Aorta (tissue), 5 donors: Measurements from ENCODE around the gene LMX1A. TPM values are rescaled to one million over a fixed set of nuclear protein-coding genes. Genes with fewer than 3 reads are reported as not detected.

Experiments used
- ATAC-seq: fragments of 200-7000 bp; cut with Tn5 transposase; one replicate; pipeline ENCODE4 v1.9.1; 2022; ENCODE audit warnings: moderate library complexity; ENCODE audit not compliant: low FRiP score
- DNase-seq, 2 donors: peaks; one replicate each; pipeline ENCODE4 v3.0.0-alpha.2; 2020
- H3K27ac ChIP-seq, 2 donors: one replicate each; pipeline ENCODE4 v1.5.1; 2013; ENCODE audit warnings: low read length in 2 of 2, mild to moderate bottlenecking in 2 of 2, moderate library complexity in 2 of 2, control low read depth in 1 of 2, inconsistent platforms in 1 of 2, low read depth in 1 of 2
- H3K27me3 ChIP-seq, 2 donors: one replicate each; pipeline ENCODE4 v1.6.1; 2013; ENCODE audit warnings: control low read depth in 1 of 2, low read length in 1 of 2, mild to moderate bottlenecking in 1 of 2, moderate library complexity in 1 of 2; ENCODE audit not compliant: insufficient read depth in 2 of 2, control insufficient read depth in 1 of 2
- H3K36me3 ChIP-seq, 2 donors: one replicate each; pipeline ENCODE4 v1.6.1; 2013; ENCODE audit warnings: control low read depth in 1 of 2, low read length in 1 of 2, mild to moderate bottlenecking in 1 of 2; ENCODE audit not compliant: insufficient read depth in 2 of 2, control insufficient read depth in 1 of 2
- H3K4me1 ChIP-seq, 2 donors: one replicate each; pipeline ENCODE4 v1.6.1; 2013; ENCODE audit warnings: low read length in 2 of 2, control low read depth in 1 of 2, mild to moderate bottlenecking in 1 of 2, moderate library complexity in 1 of 2; ENCODE audit not compliant: insufficient read depth in 2 of 2, control insufficient read depth in 1 of 2
- H3K4me3 ChIP-seq, 2 donors: one replicate each; pipeline ENCODE4 v1.5.1; 2013; ENCODE audit warnings: low read length in 2 of 2, control low read depth in 1 of 2, mild to moderate bottlenecking in 1 of 2
- H3K9me3 ChIP-seq: one replicate; pipeline ENCODE4 v1.6.1; 2013; ENCODE audit warnings: mild to moderate bottlenecking, low read length; ENCODE audit not compliant: control insufficient read depth
- WGBS, 2 donors: extraction: QIAGEN DNeasy Blood & Tissue Kit; methylation state at CpG; one replicate each; pipeline ENCODE4 v1.1.7; 2013; 5-methylcytosine and 5-hydroxymethylcytosine counted together
- intact Hi-C, 2 donors: fragments of 100-400 bp; cut with DNase I; formaldehyde crosslinking; loops; one replicate each; pipeline versions ENCODE4 v1.14.2 to v1.15.0; 2022
- polyA plus RNA-seq, 2 donors: library from polyadenylated mRNA; stranded (reverse); fragments of 200-250 nt; gene quantifications; one replicate each; pipeline ENCODE4 v1.2.3, GENCODE V29; 2013
- total RNA-seq, 2 donors: library from RNA; stranded (reverse); fragmentation: NEBNext Ultra II Directional; extraction: Animal tissue kit (Norgen Biotek cat#: 25700); gene quantifications; one replicate each; pipeline ENCODE4 v1.2.1, GENCODE V29; 2021
- donor health status: healthy with polysubstance abuse.
- donor health status: Bipolar disorder and iron deficiency.
- donor health status: DM: no; HTN: no; CAD: no.
- donor health status: DM: no; HTN: no; CAD: no.
- donor health status: DM: yes; HTN: yes; CAD: no.

The LMX1A gene
- total and polyA plus RNA-seq, 4 donors: 0.25 to 0.84 TPM; not detected in 2

GRCh38 chr1:165387961-165388360 lies 31.4 kb upstream of the LMX1A start:
- Histone ChIP-seq H3K36me3 (no peaks in the 10 kb centered on the region), H3K27ac (no peak overlapping the region), H3K27me3 (no peaks in the 10 kb centered on the region), H3K9me3 (no peaks in the 10 kb centered on the region), H3K4me3 (no peak overlapping the region), H3K4me1 (no peaks in the 10 kb centered on the region)
- ATAC-seq (no peak), DNase-seq (no peak)
- WGBS, 2 donors: 55 to 67% methylated on average over 2 of the region's 2 CpGs
- intact Hi-C loops: no loop called here

- H3K9me3 ChIP-seq: no peaks in the 10 kb centered on the region
- no peaks in the 10 kb centered on the region for H3K36me3 ChIP-seq
- H3K4me1 ChIP-seq: no peaks in the 10 kb centered on the region
- H3K27ac ChIP-seq: no peak overlapping the region
- WGBS, 2 donors: 90 to 94% methylated on average over 2 of the region's 2 CpGs
- no peaks in the 10 kb centered on the region for H3K27me3 ChIP-seq
- no peak for ATAC-seq
- no peak overlapping the region for H3K4me3 ChIP-seq
- intact Hi-C loops: no loop called here
- DNase-seq: no peak
Observed at GRCh38 chr1:165387505-165387904, 31.0 kb upstream of the LMX1A start.

- Histone ChIP-seq H3K36me3 (no peaks in the 10 kb centered on the region), H3K4me1 (no peaks in the 10 kb centered on the region), H3K4me3 (no peak overlapping the region), H3K9me3 (no peaks in the 10 kb centered on the region), H3K27me3 (no peaks in the 10 kb centered on the region), H3K27ac (peak overlapping the region in 1 of 2 donors; percentile 9)
- ATAC-seq (no peak), DNase-seq (no peak)
- intact Hi-C loops: no loop called here
- 20 to 21% methylated on average over 5 of the region's 5 CpGs for WGBS, 2 donors
Observed at GRCh38 chr1:165383599-165384405, 27.3 kb upstream of the LMX1A start.

- peak overlapping the region in 1 of 2 donors; percentile 56 for H3K27ac ChIP-seq
- no peak overlapping the region for H3K4me3 ChIP-seq
- 3 to 6% methylated on average over 6 of the region's 6 CpGs for WGBS, 2 donors
- H3K4me1 ChIP-seq: no peaks in the 10 kb centered on the region
- peak; percentile 80 to 91 for DNase-seq
- intact Hi-C loops: no loop called here
- no peaks in the 10 kb centered on the region for H3K9me3 ChIP-seq
- peak; percentile 75 for ATAC-seq
- H3K27me3 ChIP-seq: no peaks in the 10 kb centered on the region
- no peaks in the 10 kb centered on the region for H3K36me3 ChIP-seq
Observed at GRCh38 chr1:165383067-165383466, 26.6 kb upstream of the LMX1A start.

- no peak overlapping the region for H3K27ac ChIP-seq
- no peaks in the 10 kb centered on the region for H3K36me3 ChIP-seq
- no peak for DNase-seq
- H3K9me3 ChIP-seq: no peaks in the 10 kb centered on the region
- ATAC-seq: no peak
- H3K27me3 ChIP-seq: no peaks in the 10 kb centered on the region
- intact Hi-C loops: no loop called here
- no peaks in the 10 kb centered on the region for H3K4me1 ChIP-seq
- H3K4me3 ChIP-seq: no peak overlapping the region
- 81 to 95% methylated on average over 6 of the region's 6 CpGs for WGBS, 2 donors
Observed at GRCh38 chr1:165381745-165382505, 25.4 kb upstream of the LMX1A start.

- ATAC-seq: no peak
- 16 to 21% methylated on average over 12 of the region's 12 CpGs for WGBS, 2 donors
- no peaks in the 10 kb centered on the region for H3K9me3 ChIP-seq
- H3K36me3 ChIP-seq: no peaks in the 10 kb centered on the region
- H3K4me3 ChIP-seq: no peak overlapping the region
- H3K27ac ChIP-seq: no peak overlapping the region
- no peaks in the 10 kb centered on the region for H3K4me1 ChIP-seq
- no peaks in the 10 kb centered on the region for H3K27me3 ChIP-seq
- no peak for DNase-seq
- intact Hi-C loops: no loop called here
Observed at GRCh38 chr1:165376811-165377311, 20.3 kb upstream of the LMX1A start.

GRCh38 chr1:165376041-165376810 lies 19.7 kb upstream of the LMX1A start:
- no peaks in the 10 kb centered on the region for H3K9me3 ChIP-seq
- intact Hi-C loops: no loop called here

GRCh38 chr1:165375623-165376022 lies 19.1 kb upstream of the LMX1A start:
- no peaks in the 10 kb centered on the region for H3K9me3 ChIP-seq
- H3K4me1 ChIP-seq: no peaks in the 10 kb centered on the region
- intact Hi-C loops: no loop called here
- no peak overlapping the region for H3K27ac ChIP-seq
- 50 to 59% methylated on average over 7 of the region's 7 CpGs for WGBS, 2 donors
- H3K4me3 ChIP-seq: peak overlapping the region in 1 of 2 donors; percentile 22
- ATAC-seq: no peak
- no peaks in the 10 kb centered on the region for H3K27me3 ChIP-seq
- no peak for DNase-seq
- H3K36me3 ChIP-seq: no peaks in the 10 kb centered on the region

More at GRCh38 chr1:165376041-165376810, 19.7 kb upstream of the LMX1A start:
- no peak overlapping the region for H3K27ac ChIP-seq
- no peaks in the 10 kb centered on the region for H3K27me3 ChIP-seq
- ATAC-seq: peak; percentile 94
- 1% methylated on average over 46 of the region's 46 CpGs for WGBS, 2 donors
- H3K36me3 ChIP-seq: no peaks in the 10 kb centered on the region
- peak; percentile 92 to 93 for DNase-seq
- no peaks in the 10 kb centered on the region for H3K4me1 ChIP-seq
- peak overlapping the region; percentile 14 to 22 for H3K4me3 ChIP-seq
